ENCODE results near the gene ARMC3. TPM values are rescaled to one million over a fixed set of nuclear protein-coding genes. Genes with fewer than 3 reads are reported as not detected.

ARMC3 gene, protein sequence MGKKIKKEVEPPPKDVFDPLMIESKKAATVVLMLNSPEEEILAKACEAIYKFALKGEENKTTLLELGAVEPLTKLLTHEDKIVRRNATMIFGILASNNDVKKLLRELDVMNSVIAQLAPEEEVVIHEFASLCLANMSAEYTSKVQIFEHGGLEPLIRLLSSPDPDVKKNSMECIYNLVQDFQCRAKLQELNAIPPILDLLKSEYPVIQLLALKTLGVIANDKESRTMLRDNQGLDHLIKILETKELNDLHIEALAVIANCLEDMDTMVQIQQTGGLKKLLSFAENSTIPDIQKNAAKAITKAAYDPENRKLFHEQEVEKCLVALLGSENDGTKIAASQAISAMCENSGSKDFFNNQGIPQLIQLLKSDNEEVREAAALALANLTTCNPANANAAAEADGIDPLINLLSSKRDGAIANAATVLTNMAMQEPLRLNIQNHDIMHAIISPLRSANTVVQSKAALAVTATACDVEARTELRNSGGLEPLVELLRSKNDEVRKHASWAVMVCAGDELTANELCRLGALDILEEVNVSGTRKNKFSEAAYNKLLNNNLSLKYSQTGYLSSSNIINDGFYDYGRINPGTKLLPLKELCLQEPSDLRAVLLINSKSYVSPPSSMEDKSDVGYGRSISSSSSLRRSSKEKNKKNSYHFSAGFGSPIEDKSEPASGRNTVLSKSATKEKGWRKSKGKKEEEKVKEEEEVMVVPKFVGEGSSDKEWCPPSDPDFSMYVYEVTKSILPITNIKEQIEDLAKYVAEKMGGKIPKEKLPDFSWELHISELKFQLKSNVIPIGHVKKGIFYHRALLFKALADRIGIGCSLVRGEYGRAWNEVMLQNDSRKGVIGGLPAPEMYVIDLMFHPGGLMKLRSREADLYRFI
- total RNA-seq (2022; extraction: Qiagen RNA extraction): 0.35 to 0.79 TPM (median 0.53 TPM) in 5 replicates

DNA sequence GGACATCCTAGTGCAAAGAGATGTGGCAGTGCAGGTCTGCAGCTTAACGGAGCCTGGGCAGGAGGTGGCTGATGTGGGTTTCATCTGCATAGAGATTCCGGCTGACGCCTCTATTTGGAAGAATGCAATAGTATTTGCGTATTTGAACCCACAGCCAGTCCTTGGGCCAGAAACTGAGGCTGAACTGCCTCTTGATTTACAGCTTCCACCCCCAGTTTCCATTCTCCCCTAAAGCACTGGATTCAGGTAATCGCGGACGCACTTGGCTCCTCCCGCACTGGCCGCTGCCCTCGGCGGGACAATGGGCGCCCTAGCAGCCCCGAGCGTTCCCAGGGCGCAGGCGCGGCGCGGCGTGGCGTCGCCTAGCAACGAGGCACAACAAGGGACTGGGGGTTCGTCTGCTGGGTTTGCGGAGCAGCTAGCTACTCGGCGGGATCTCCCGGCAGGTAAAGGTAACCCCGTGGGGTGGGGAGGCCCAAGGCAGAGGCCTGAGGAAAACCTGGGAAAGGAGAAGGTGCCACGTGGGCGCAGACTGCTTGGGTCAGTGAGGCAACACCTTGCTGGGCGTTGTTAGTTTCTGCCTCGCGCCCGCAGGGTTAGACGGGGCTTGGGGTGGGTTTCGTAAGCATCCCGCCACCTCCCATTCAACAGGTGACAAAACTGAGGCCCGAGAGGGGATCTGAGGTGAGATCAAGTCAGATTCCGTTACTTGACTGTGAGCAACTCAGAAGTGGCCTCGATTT is at the start of gene ARMC3:
Gene ARMC3 (plus strand): TSS at position 393 of the 743 bp plus-strand sequence. CDS start 3,944 bp downstream, outside the sequence.

Other genes starting within 250 kb of the ARMC3 start
- gene PIP4K2A, start 213.5 kb upstream of the ARMC3 start, total RNA-seq (2022; extraction: Qiagen RNA extraction): 16.4 to 29.3 TPM (median 19.4 TPM) in 5 replicates
- 8.7 to 19.6 TPM (median 16.3 TPM) in 5 replicates for gene MSRB2, start 167.5 kb downstream of the ARMC3 start, total RNA-seq (2022; extraction: Qiagen RNA extraction)